DMS114 treated with DMSO at 0.1 percent for 48 hours (cell line): Measurements from ENCODE around the gene SPTBN5.

ENCODE experiments used
- DNase-seq: peaks from one replicate; lab custom pipeline; 2025; ENCODE audit not compliant: unreplicated experiment; lab: John Stamatoyannopoulos, UW

The SPTBN5 gene

GRCh38 chr15:41926185-41927056 is 32.6 kb upstream of the SPTBN5 start:
- no peak for DNase-seq

DNA sequence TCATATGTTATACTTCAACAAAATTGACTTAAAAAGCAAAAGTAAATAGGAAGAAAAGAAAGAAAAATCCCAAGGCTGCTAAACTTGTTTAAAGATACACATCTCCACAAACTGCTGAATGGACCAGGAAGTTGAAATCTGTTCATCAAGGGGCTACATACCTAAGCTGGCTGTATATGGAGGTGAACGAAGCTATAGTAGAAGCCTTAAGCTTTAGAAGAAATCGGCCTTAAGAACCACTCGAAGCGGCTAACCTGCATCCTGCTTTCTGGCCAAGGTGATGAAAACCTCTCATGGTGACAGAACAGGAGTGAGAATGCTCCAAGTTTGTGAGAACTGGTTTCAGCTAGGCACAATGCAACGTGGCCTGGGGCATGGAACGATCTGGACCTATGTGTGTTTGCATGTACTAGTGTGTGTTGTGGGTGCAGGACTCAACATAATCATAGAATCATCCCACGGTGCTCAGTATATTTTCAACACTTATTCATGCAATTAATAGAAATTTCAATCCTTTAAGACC is 31.3 kb upstream of the SPTBN5 start:
- DNase-seq: no peak

GRCh38 chr15:41923401-41923997 is 29.6 kb upstream of the SPTBN5 start:
- DNase-seq: no peak

DNA sequence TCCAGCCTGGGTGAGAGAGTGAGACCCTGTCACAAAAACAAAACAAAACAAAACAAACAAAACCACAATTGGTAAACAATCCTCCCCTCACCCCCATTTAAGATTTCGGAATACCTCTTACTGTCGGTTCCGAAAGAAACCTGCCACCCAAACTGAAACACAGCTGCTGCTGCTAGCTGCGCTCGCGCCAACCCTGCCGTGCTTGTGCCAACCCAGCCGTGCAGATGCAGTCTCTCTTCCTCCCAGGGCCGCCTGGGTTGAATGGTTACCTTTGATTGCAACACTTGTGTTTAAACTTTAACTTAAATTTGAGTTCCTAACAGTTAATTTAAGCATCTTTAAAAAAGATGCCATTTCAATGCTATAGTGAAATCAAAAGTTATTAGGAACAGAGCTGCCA is 28.5 kb upstream of the SPTBN5 start:
- DNase-seq: no peak

- DNase-seq: no peak
Measured at GRCh38 chr15:41921639-41922038, 27.8 kb upstream of the SPTBN5 start.

GRCh38 chr15:41921167-41921566 is 27.3 kb upstream of the SPTBN5 start:
- no peak for DNase-seq

DNA sequence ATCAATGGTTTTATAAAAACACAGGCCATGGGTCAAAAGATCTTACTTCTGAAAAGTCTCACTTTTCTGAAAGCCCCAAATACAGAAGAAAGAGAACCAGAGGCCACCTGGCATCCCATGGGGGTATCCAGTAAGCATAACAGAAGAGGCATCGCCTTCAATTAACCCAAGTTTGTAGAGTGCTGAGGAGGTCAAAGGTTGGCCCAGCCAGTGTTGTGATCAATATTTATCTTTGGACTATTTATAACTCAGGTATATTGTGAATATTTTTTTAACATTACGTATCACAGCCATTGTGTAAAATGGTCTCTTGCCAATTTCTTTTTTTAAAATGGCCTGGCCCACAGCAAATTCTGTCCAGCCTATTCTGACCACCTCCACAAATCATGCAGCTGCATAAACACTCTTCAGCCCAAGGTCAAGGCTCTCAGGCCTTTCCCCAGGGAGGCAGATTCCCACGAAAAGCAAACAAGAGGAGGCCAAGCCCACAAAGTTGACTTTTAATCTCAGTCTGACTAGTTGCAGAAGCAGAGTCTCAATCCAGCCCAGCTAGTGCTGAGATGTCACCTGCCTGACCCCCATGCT is 26.2 kb upstream of the SPTBN5 start:
- no peak for DNase-seq

DNA sequence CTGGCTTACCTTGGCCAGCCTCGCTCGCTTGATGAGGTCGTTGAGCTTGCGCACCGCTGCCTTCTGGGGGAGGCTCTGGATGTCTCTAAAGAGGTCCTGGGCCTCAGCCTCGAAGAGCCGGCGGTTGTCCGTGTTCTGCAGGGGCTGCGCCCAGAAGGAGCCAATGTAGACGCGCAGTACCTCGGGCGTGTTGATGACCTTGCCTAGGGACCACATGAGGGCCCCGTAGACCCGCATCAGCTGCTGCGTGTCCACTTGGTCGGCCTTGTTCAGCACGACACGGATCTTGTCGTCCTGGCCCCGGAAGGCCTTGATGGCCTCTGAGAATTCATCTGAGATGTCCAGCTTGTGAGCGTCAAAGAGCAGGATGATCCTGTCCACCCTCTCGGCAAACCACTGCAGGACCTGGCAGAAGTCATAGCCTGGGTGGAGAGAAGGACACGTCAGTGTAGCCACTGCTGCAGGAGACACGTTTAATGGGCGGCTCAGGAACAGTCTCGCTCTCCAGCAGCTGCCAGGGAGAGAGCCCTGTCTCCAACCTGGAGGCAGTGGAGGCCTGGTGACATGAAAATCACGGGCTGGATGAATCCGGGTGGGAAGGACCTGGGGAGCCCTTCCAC is 25.5 kb upstream of the SPTBN5 start:
- DNase-seq: no peak

DNA sequence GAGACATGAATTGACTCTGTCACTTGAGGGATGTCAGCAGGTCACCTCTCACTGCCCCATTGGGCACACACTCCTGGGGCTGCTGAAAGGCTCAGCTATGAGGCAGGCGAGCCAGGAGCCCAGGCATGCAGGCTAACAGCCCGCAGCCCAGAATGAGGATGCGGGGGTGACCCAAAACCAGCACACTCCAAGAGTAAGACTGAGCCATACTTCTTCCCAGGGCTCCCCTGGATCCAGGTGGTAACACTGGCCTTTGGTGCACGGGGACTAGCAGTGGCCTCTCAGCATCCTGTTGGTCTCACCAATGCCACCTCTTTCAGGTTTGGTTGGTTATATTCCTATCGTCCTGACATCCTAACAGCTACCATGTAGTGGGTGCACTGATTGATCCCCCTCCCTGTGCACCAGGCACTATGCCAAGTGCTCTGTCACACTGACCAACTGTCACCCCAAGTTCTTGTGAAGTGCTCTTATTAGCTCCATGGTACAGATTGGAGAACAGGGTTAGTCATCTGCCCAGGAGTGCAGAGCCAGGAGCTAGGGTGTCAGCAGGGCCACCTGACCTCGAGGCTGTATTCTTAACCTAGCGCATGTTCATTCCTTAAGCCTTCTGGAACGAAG is 24.8 kb upstream of the SPTBN5 start:
- DNase-seq: no peak

DNA sequence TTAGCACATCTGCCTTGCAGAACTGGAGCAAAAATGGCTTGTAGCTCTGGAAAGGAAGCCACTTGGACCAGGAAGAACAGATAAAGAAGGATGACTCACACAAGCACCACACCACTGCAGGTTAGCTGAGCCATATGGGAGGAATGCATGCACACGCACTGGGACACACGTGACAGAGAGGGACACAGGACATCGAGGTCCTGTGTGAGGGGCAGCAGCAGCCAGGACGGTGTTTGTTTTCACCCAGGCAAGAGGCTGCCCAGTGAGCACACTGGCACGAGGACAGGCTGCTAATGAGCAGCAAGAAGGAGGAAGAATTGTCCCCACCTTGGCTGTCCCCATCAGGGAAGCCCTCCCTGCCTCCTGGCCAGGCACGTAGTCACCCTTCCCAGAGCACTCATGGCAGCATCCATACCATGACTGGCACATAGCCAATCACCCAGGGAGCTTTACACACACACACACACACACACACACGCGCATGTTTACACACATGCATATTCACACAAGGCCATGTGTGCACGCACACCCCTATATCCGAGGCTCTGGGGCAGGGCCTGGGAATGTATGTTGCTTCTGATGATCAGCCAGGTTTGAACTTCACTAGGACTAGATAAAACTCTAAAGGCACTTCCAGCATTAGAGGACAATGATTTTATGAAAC is 24.0 kb upstream of the SPTBN5 start:
- no peak for DNase-seq

DNA sequence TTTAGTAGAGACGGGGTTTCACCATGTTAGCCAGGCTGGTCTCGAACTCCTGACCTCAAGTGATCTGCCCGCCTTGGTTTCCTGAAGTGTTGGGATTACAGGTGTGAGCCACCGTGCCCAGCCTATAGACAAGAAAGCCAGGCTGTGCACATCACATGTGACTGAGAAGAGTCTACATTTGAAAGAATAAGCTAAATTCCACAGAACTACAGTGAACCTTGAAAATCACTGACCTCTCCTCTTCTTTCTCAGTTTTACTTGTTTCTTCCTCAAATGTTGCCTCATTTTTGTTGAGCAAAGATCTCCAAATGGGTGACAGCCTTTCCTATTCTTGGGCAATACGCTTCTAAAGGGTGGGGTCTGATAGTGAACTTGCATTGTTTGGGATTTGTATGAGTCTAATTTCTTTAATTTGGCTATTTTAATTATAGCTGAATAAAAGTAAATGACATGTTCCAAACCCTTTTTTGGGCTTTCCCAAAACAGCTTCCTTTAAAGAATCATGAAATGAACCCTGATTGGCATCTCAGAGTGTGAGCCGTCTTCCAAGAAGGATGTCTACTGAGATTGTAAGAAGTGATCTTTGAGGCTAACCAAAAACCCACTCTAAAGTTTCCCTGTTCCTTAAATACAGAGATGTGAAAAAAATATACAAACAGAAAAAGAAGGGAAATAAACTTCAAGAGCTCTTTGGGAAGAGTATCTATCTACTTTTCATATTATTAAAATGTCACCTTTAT is 21.6 kb upstream of the SPTBN5 start:
- DNase-seq: no peak

DNA sequence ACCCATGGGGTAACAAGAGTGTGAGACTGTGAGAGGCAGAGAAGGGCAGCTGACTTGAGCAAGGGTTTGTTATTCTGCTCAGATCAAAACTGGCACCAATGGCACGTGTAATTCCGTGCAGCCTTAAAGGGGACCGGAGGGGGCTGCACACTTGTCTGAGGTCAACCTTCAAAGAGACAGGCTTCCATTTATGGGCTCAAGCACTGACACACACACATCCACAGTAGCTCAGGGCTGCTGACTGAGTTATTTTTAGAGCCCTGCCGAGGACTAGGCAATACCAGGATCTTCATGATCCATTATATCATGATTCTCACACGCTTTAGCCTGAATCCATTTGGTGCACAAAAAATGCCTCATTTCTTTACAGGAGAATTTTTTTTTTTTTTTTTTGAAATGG is 20.6 kb upstream of the SPTBN5 start:
- no peak for DNase-seq

DNA sequence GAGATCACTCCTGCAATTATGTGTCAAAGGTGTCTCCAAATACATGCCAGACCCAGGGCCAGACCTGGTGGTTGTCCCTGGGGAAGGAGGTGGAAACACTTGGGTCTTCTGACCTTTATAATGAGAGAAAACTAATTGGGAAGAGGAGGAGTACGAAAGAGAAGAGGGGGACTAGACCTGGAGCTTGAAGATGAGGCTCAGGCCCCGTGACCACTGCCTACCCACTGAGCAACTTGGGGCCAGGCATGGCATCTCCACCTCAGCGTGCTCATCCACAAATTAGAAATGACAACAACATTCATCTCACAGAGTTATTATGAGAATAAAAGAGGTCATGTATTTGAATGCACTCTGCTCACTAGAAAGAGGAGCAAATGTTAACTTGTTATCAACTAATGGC is 19.4 kb upstream of the SPTBN5 start:
- no peak for DNase-seq

GRCh38 chr15:41911691-41912345 is 18.0 kb upstream of the SPTBN5 start:
- DNase-seq: no peak

DNA sequence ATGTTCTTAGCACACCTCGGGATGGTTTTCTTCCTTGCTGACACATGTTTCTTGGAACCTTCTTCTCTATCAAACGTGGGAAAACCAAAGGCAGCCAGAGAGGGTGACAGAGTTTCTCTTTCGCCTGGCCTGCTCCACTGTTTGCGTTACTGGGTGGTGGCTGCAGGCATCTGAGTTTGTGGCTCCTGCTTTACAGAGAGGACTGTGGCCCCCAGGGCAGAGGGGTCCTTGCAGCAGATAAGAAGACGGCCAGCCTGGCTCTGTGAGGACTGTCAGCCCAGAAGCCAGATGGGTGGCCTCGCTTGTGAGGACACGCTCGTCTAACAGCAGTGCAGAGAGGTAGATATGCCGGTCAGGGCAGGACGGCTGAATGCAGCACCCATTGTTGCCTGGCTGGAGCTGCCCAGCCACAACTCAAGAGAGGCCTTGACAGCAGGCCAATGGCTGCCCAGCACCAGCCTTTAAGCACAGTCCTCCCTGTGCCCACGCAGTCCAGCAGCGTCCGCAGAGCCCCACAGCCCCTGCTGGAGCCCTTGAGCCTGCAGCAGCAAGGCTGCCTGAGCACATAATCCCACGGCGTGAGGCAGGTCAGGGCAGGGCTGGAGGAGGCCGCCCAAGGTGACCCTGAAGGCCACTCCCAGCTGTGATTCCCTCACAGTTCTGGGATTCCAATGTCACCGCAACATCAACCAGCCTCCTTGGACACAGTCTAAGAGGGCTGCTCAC is 15.0 kb upstream of the SPTBN5 start:
- DNase-seq: no peak

DNA sequence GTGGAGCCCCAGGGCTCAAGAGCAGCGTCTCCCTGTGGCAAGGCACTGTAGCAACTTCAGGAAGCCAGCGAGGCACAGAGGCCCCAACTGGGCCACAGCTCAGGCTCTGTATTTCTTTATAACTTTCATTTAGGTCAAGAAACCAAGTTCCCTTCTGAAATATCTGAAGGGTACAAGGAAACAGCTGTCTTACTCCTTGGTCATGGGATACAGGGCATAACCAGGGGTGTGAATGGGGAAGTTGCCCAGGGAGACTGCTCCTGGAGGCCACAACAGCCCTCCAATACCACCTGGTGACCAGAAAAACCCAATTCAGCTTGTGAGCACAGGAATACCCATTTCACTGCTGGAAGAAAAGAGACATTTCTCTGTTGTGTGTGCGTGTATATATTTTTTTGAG is 13.3 kb upstream of the SPTBN5 start:
- no peak for DNase-seq

DNA sequence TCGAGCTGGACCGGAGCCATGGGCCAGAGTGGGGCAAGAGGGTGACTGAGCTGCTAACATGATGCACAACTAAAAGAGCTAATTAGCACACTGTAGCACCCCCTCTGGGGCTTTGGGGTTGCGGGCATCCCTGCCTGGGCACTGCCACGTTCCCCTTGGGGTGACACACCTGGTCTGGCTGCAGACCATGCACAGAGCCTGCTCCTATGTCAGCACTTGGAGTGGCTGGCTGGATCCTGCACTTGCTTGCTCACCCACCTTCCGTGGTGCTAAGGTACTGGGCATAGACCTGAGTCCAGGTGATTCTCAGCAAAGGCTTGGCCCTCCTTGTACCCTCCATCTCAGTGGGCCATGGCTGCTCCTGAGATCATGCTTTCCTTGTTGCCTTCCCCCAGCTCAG is 12.8 kb upstream of the SPTBN5 start:
- no peak for DNase-seq

DNA sequence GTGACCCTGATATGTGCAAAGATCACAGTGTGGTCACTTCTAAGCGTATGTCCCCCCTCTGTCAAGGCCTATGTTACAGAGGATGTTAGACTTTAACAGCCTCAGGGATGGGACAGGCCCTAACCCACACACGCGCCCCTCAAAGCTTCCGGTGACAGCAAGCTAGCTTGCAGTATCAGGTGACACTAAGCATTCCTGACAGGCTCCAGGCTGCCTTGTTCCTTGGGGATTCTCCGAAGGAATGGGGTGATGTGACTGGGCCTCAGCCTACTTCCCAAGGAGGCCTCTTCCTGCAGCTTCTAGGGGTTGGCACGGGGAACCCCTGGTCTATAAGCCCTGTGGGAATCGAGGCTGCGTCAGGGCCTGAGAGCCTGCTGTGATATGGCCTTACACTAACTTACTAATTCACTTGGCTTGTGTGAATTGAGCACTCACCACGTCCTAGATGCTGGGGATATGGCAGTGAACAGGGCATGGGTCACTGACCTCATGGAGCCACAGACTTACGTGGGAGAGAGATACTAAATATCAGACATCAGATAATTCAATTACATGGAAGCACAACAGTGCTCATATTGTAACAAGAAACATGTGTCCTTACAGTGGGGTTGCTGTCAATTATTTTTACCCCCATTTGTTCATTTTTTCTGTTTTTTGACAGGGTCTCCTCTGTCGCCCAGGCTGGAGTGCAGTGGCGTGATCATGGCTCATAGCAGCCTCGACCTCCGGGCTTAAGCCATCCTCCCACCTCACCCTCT is 11.4 kb upstream of the SPTBN5 start:
- no peak for DNase-seq
